ENCODE measurements around the gene GDF9.

DNA sequence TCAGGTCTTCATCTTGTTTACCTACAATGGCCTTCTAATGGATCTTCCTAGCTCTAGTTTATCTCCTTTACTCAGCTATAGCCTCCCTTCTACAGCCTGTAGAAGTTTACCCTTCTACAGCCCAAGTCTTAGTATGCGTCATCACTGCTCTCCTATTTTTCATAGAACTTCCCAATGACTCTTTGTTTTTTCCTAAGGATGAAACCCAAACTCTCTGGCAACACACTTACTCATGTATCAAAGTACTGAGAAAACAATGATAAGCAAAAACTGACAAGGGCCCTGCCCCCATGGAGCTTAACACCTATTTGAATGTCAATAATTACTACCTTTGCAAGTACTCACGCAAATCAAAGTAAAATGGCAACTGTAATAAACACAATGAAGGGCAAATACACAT lies 40.9 kb upstream of the GDF9 start:
- TF ChIP-seq, protein P1, sequence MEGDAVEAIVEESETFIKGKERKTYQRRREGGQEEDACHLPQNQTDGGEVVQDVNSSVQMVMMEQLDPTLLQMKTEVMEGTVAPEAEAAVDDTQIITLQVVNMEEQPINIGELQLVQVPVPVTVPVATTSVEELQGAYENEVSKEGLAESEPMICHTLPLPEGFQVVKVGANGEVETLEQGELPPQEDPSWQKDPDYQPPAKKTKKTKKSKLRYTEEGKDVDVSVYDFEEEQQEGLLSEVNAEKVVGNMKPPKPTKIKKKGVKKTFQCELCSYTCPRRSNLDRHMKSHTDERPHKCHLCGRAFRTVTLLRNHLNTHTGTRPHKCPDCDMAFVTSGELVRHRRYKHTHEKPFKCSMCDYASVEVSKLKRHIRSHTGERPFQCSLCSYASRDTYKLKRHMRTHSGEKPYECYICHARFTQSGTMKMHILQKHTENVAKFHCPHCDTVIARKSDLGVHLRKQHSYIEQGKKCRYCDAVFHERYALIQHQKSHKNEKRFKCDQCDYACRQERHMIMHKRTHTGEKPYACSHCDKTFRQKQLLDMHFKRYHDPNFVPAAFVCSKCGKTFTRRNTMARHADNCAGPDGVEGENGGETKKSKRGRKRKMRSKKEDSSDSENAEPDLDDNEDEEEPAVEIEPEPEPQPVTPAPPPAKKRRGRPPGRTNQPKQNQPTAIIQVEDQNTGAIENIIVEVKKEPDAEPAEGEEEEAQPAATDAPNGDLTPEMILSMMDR (IDR thresholded peaks at IDR 0.05): no peak
- TF ChIP-seq POLR2A (IDR thresholded peaks at IDR 0.05): no peak
